Right lobe of liver (tissue), 4 donors: ENCODE data around the gene SOX21.

Experiments used
- CTCF ChIP-seq, 4 donors: fragments of 200-600 bp in 3 of 4; fragments of 450-650 bp in 1 of 4; IDR thresholded peaks; one replicate each; pipeline versions ENCODE4 v1.5.1 to v1.8.0; 2016 to 2022; ENCODE audit warnings: antibody characterized with exemption in 4 of 4, mild to moderate bottlenecking in 2 of 4
- POLR2A ChIP-seq: fragments of 450-650 bp; IDR thresholded peaks from one replicate; pipeline ENCODE4 v1.6.1; 2017; ENCODE audit warnings: antibody characterized with exemption, mild to moderate bottlenecking
- donor health status: DM: no; HTN: no; CAD: no.
- donor health status: DM: no; HTN: no; CAD: no.
- donor health status: DM: no; HTN: yes; CAD: no.

- TF ChIP-seq CTCF (IDR thresholded peaks at IDR 0.05) (no peak), POLR2A (no peak)
Observed at GRCh38 chr13:94711561-94712286, 621 bp downstream of the SOX21 start.
